Astrocyte (in vitro differentiated cells and primary cell): Measurements from ENCODE around the gene PATE4. TPM values are rescaled to one million over a fixed set of nuclear protein-coding genes. Genes with fewer than 3 reads are reported as not detected.

ENCODE experiments used
- DNase-seq: peaks from one replicate; pipeline ENCODE4 v3.0.0-alpha.2; 2010; ENCODE audit warnings: low read depth
- FAIRE-seq: peaks from 2 replicates; lab custom pipeline; 2011; peaks lifted over from hg19 to GRCh38; lab: Jason Lieb, UNC
- H2AFZ ChIP-seq: 2 replicates; pipeline ENCODE4 v1.6.0; 2012; ENCODE audit warnings: low read depth, low read length, inconsistent platforms
- H3K27ac ChIP-seq: 2 replicates; pipeline ENCODE4 v1.5.1; 2011; ENCODE audit warnings: low read depth, low read length, inconsistent platforms
- H3K27me3 ChIP-seq: 2 replicates; pipeline ENCODE4 v1.6.0; 2011; ENCODE audit warnings: low read length, inconsistent platforms; ENCODE audit not compliant: insufficient read depth
- H3K36me3 ChIP-seq: 2 replicates; pipeline ENCODE4 v1.5.1; 2011; ENCODE audit warnings: low read length, inconsistent platforms; ENCODE audit not compliant: insufficient read depth
- H3K4me1 ChIP-seq: 2 replicates; pipeline ENCODE4 v1.5.1; 2011; ENCODE audit warnings: low read length, inconsistent platforms; ENCODE audit not compliant: insufficient read depth
- H3K4me2 ChIP-seq: 2 replicates; pipeline ENCODE4 v1.6.0; 2012; ENCODE audit warnings: low read length, inconsistent platforms
- H3K4me3 ChIP-seq: 2 replicates; pipeline ENCODE4 v1.5.1; 2011; ENCODE audit warnings: low read depth, mild to moderate bottlenecking, low read length, inconsistent platforms; ENCODE audit not compliant: insufficient read depth
- H3K79me2 ChIP-seq: 2 replicates; pipeline ENCODE4 v1.6.0; 2012; ENCODE audit warnings: mild to moderate bottlenecking, low read length, inconsistent platforms; ENCODE audit not compliant: insufficient read depth
- H3K9ac ChIP-seq: 2 replicates; pipeline ENCODE4 v1.6.0; 2012; ENCODE audit warnings: mild to moderate bottlenecking, low read length, inconsistent platforms
- H3K9me3 ChIP-seq: 2 replicates; pipeline ENCODE4 v1.5.1; 2012; ENCODE audit warnings: low read depth, mild to moderate bottlenecking, low read length, inconsistent platforms; ENCODE audit not compliant: insufficient read depth
- H4K20me1 ChIP-seq: 2 replicates; pipeline ENCODE4 v1.6.0; 2012; ENCODE audit warnings: low read length, inconsistent platforms; ENCODE audit not compliant: insufficient read depth
- H3K27ac Mint-ChIP-seq: one replicate; pipeline ENCODE4 v1.8.0; 2021; ENCODE audit warnings: mild to moderate bottlenecking, mixed read lengths; ENCODE audit not compliant: unreplicated experiment
- H3K27me3 Mint-ChIP-seq: one replicate; pipeline ENCODE4 v1.8.0; 2021; ENCODE audit warnings: low read depth, mixed read lengths; ENCODE audit not compliant: unreplicated experiment
- H3K36me3 Mint-ChIP-seq: one replicate; pipeline ENCODE4 v1.8.0; 2021; ENCODE audit warnings: low read depth, mixed read lengths; ENCODE audit not compliant: unreplicated experiment
- H3K4me1 Mint-ChIP-seq: one replicate; pipeline ENCODE4 v1.8.0; 2021; ENCODE audit warnings: low read depth, mixed read lengths; ENCODE audit not compliant: unreplicated experiment
- H3K4me3 Mint-ChIP-seq: one replicate; pipeline ENCODE4 v1.8.0; 2021; ENCODE audit warnings: mild to moderate bottlenecking, moderate library complexity, mixed read lengths; ENCODE audit not compliant: unreplicated experiment
- H3K9me3 Mint-ChIP-seq: one replicate; pipeline ENCODE4 v1.8.0; 2021; ENCODE audit warnings: mild to moderate bottlenecking, mixed read lengths; ENCODE audit not compliant: unreplicated experiment
- EZH2 ChIP-seq: IDR thresholded peaks from 2 replicates; pipeline ENCODE4 v1.6.1; 2012; ENCODE audit warnings: mild to moderate bottlenecking, low read length, inconsistent platforms; ENCODE audit not compliant: insufficient read depth
- total RNA-seq: library from RNA; stranded (reverse); gene quantifications from 2 replicates; pipeline ENCODE4 v1.2.1, GENCODE V29; 2021
- TF ChIP-seq, protein P1 (sequence below): IDR thresholded peaks from 2 replicates; pipeline ENCODE4 v1.5.1; 2011; ENCODE audit warnings: low read depth, mild to moderate bottlenecking, inconsistent platforms, low read length, moderate library complexity; ENCODE audit not compliant: insufficient read depth

Gene PATE4
- total RNA-seq, 1 donor from 2014 or later = not detected

DNA sequence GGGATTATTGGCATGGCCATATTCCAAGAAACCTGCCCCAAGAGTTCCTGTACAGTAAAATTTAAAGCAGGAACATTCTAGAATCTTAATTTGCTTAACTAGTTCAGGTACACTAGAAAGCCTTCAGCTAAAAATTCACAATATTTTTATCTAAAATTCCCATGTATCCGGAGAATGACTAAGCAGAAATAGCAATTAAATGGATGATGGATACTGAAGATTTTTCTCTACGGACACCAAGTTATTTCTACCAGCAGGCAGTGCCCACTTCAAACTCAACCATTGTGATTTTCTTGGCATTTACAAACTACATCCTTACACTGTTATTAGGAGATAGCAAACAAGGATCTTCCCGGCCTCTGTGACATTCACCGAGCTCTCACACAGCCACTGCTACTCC is 42.3 kb upstream of the PATE4 start:
- Histone ChIP-seq H4K20me1 (no peaks in the 10 kb centered on the region), H2AFZ (no peak overlapping the region), H3K27ac (no peak overlapping the region), H3K4me2 (no peak overlapping the region), H3K9ac (no peak overlapping the region), H3K4me1 (no peaks in the 10 kb centered on the region), H3K27me3 (no peaks in the 10 kb centered on the region), H3K36me3 (no peaks in the 10 kb centered on the region), H3K4me3 (no peak overlapping the region), H3K9me3 (no peaks in the 10 kb centered on the region), H3K79me2 (no peaks in the 10 kb centered on the region)
- Mint-ChIP-seq H3K27ac (no peak overlapping the region), H3K27me3 (peaks cover 5% of the 10 kb centered on the region), H3K36me3 (no peaks in the 10 kb centered on the region), H3K4me3 (no peak overlapping the region), H3K9me3 (peaks cover 6% of the 10 kb centered on the region), H3K4me1 (no peaks in the 10 kb centered on the region)
- FAIRE-seq (no peak), DNase-seq (no peak)
- no peak for TF ChIP-seq EZH2
- TF ChIP-seq, protein P1, sequence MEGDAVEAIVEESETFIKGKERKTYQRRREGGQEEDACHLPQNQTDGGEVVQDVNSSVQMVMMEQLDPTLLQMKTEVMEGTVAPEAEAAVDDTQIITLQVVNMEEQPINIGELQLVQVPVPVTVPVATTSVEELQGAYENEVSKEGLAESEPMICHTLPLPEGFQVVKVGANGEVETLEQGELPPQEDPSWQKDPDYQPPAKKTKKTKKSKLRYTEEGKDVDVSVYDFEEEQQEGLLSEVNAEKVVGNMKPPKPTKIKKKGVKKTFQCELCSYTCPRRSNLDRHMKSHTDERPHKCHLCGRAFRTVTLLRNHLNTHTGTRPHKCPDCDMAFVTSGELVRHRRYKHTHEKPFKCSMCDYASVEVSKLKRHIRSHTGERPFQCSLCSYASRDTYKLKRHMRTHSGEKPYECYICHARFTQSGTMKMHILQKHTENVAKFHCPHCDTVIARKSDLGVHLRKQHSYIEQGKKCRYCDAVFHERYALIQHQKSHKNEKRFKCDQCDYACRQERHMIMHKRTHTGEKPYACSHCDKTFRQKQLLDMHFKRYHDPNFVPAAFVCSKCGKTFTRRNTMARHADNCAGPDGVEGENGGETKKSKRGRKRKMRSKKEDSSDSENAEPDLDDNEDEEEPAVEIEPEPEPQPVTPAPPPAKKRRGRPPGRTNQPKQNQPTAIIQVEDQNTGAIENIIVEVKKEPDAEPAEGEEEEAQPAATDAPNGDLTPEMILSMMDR = no peak

DNA sequence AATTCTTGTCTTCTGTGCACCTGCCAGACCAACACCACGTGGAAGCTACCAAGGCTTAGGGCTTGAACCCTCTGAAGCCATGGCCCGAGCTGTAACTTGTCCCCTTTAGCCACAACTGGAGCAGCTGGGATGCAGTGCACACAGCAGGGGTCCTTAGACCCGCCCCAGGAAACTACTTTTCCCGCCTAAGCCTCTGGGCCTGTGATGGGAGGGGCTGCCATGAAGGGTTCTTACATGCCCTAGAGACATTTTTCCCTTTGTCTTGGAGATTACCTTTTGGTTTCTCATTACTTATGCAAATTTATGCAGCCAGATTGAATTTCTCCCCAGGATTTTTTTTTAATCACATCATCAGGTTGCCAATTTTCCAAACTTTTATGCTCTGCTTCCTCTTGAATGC is 35.5 kb upstream of the PATE4 start:
- H3K36me3 Mint-ChIP-seq = no peaks in the 10 kb centered on the region
- H3K9me3 Mint-ChIP-seq = peaks cover 14% of the 10 kb centered on the region
- H3K27ac ChIP-seq = no peak overlapping the region
- no peaks in the 10 kb centered on the region for H3K27me3 ChIP-seq
- H3K36me3 ChIP-seq = no peaks in the 10 kb centered on the region
- H3K9ac ChIP-seq = no peak overlapping the region
- no peaks in the 10 kb centered on the region for H3K4me1 ChIP-seq
- no peaks in the 10 kb centered on the region for H3K9me3 ChIP-seq
- H3K4me2 ChIP-seq = no peak overlapping the region
- H3K4me3 ChIP-seq = no peak overlapping the region
- H3K4me1 Mint-ChIP-seq = no peaks in the 10 kb centered on the region
- DNase-seq (no peak), FAIRE-seq (no peak)
- no peaks in the 10 kb centered on the region for H4K20me1 ChIP-seq
- TF ChIP-seq EZH2 = no peak
- TF ChIP-seq, protein P1 = no peak
- no peak overlapping the region for H3K27ac Mint-ChIP-seq
- H3K4me3 Mint-ChIP-seq = no peak overlapping the region
- no peak overlapping the region for H2AFZ ChIP-seq
- no peaks in the 10 kb centered on the region for H3K79me2 ChIP-seq
- no peaks in the 10 kb centered on the region for H3K27me3 Mint-ChIP-seq

DNA sequence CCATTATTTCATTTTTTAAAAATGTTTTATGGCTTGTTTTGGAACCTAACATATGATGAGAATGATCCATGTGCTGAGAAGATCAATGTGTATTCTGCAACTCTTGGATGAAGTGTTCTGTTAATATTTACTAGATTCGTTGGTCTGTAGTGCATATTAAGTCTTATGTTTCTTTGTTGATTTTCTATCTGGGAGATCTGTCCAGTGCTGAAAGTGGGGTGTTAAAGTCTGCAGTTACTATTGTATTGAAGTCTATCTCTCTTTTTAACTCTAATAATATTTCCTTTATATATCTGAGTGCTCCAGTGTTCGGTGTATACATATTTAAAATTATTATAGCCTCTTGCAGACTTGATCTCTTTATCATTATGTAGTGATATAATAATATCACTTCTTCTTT is 33.3 kb upstream of the PATE4 start:
- no peak overlapping the region for H3K9ac ChIP-seq
- H3K9me3 ChIP-seq = peaks cover 7% of the 10 kb centered on the region
- FAIRE-seq (no peak), DNase-seq (no peak)
- H2AFZ ChIP-seq = no peak overlapping the region
- no peak overlapping the region for H3K27ac ChIP-seq
- H3K4me2 ChIP-seq = no peak overlapping the region
- H3K4me3 Mint-ChIP-seq = no peak overlapping the region
- no peaks in the 10 kb centered on the region for H3K36me3 Mint-ChIP-seq
- no peaks in the 10 kb centered on the region for H3K4me1 Mint-ChIP-seq
- no peaks in the 10 kb centered on the region for H3K36me3 ChIP-seq
- H4K20me1 ChIP-seq = no peaks in the 10 kb centered on the region
- H3K27me3 Mint-ChIP-seq = no peaks in the 10 kb centered on the region
- no peaks in the 10 kb centered on the region for H3K27me3 ChIP-seq
- no peaks in the 10 kb centered on the region for H3K79me2 ChIP-seq
- H3K9me3 Mint-ChIP-seq = peaks cover 13% of the 10 kb centered on the region
- H3K27ac Mint-ChIP-seq = no peak overlapping the region
- TF ChIP-seq EZH2 = no peak
- TF ChIP-seq, protein P1 = no peak
- no peaks in the 10 kb centered on the region for H3K4me1 ChIP-seq
- no peak overlapping the region for H3K4me3 ChIP-seq
